Mesodermal cell (in vitro differentiated cells): ENCODE measurements around the gene PPIL4.

Experiments used
- H3K27ac ChIP-seq: 2 replicates; pipeline ENCODE4 v1.7.0; 2013; ENCODE audit warnings: mild to moderate bottlenecking, low read depth, low read length, moderate library complexity; ENCODE audit not compliant: severe bottlenecking
- H3K36me3 ChIP-seq: 2 replicates; pipeline ENCODE4 v1.7.1; 2013; ENCODE audit warnings: mild to moderate bottlenecking, low read length, moderate library complexity; ENCODE audit not compliant: control insufficient read depth, insufficient read depth
- H3K4me1 ChIP-seq: one replicate; pipeline ENCODE4 v1.7.1; 2013; ENCODE audit warnings: mild to moderate bottlenecking, low read length; ENCODE audit not compliant: insufficient read depth, control insufficient read depth, poor library complexity, severe bottlenecking
- H3K4me3 ChIP-seq: 2 replicates; pipeline ENCODE4 v1.7.0; 2013; ENCODE audit warnings: low read length, control low read depth, mild to moderate bottlenecking; ENCODE audit not compliant: insufficient read depth, poor library complexity, severe bottlenecking; ENCODE audit errors: extremely low read depth
- H3K9me3 ChIP-seq: 2 replicates; pipeline ENCODE4 v1.7.1; 2013; ENCODE audit warnings: mild to moderate bottlenecking, low read length, moderate library complexity; ENCODE audit not compliant: control insufficient read depth
- WGBS, 2 experiments: methylation state at CpG; one replicate each; pipeline ENCODE4 v1.1.5; 2013; ENCODE audit warnings: missing lambda C conversion rate in 2 of 2; ENCODE audit not compliant: insufficient coverage in 2 of 2; 5-methylcytosine and 5-hydroxymethylcytosine counted together

PPIL4 gene

GRCh38 chr6:149563928-149564325 is 18.1 kb upstream of the PPIL4 start:
- 81 to 84% methylated on average over 3 of the region's 3 CpGs for WGBS, 2 experiments
- no peak overlapping the region for H3K4me3 ChIP-seq
- H3K4me1 ChIP-seq, result no peaks in the 10 kb centered on the region
- H3K9me3 ChIP-seq, result no peaks in the 10 kb centered on the region
- no peak overlapping the region for H3K27ac ChIP-seq
- no peaks in the 10 kb centered on the region for H3K36me3 ChIP-seq

GRCh38 chr6:149563203-149563927 is 17.5 kb upstream of the PPIL4 start:
- no peaks in the 10 kb centered on the region for H3K4me1 ChIP-seq
- no peak overlapping the region for H3K4me3 ChIP-seq
- no peaks in the 10 kb centered on the region for H3K9me3 ChIP-seq
- no peaks in the 10 kb centered on the region for H3K36me3 ChIP-seq
- no peak overlapping the region for H3K27ac ChIP-seq
- WGBS, 2 experiments, result 71 to 82% methylated on average over 3 of the region's 5 CpGs

- H3K4me3 ChIP-seq, result no peak overlapping the region
- no peaks in the 10 kb centered on the region for H3K9me3 ChIP-seq
- H3K27ac ChIP-seq, result no peak overlapping the region
- H3K36me3 ChIP-seq, result no peaks in the 10 kb centered on the region
- no CpG with 5 or more reads among the region's 3 CpGs for WGBS, 2 experiments
- H3K4me1 ChIP-seq, result no peaks in the 10 kb centered on the region
Observed at GRCh38 chr6:149560736-149561135, 14.9 kb upstream of the PPIL4 start.

- Histone ChIP-seq H3K9me3 (no peaks in the 10 kb centered on the region), H3K4me1 (no peaks in the 10 kb centered on the region), H3K36me3 (no peaks in the 10 kb centered on the region), H3K4me3 (no peak overlapping the region), H3K27ac (no peak overlapping the region)
- WGBS, 2 experiments, result 70 to 82% methylated on average over 1 to 2 of the region's 2 CpGs
Observed at GRCh38 chr6:149559389-149559788, 13.5 kb upstream of the PPIL4 start.

GRCh38 chr6:149558029-149558428 is 12.2 kb upstream of the PPIL4 start:
- Histone ChIP-seq H3K36me3 (no peaks in the 10 kb centered on the region), H3K27ac (no peak overlapping the region), H3K9me3 (no peaks in the 10 kb centered on the region), H3K4me3 (no peak overlapping the region), H3K4me1 (no peaks in the 10 kb centered on the region)

- Histone ChIP-seq H3K4me1 (no peaks in the 10 kb centered on the region), H3K27ac (no peak overlapping the region), H3K36me3 (no peaks in the 10 kb centered on the region), H3K4me3 (no peak overlapping the region), H3K9me3 (no peaks in the 10 kb centered on the region)
- 79 to 83% methylated on average over 4 to 5 of the region's 5 CpGs for WGBS, 2 experiments
Observed at GRCh38 chr6:149551920-149552319, 6.1 kb upstream of the PPIL4 start.

GRCh38 chr6:149545258-149545753 is 537 bp downstream of the PPIL4 start:
- Histone ChIP-seq H3K27ac (peak overlapping the region; percentile 99), H3K9me3 (no peaks in the 10 kb centered on the region), H3K4me1 (no peaks in the 10 kb centered on the region), H3K36me3 (peaks cover 5% of the 10 kb centered on the region), H3K4me3 (peak overlapping the region; percentile 99)
- 0% methylated on average over 10 to 14 of the region's 16 CpGs for WGBS, 2 experiments

- peak overlapping the region; percentile 99 for H3K27ac ChIP-seq
- peak overlapping the region; percentile 99 for H3K4me3 ChIP-seq
- WGBS, 2 experiments, result 31 to 41% methylated on average over 7 to 8 of the region's 12 CpGs
- no peaks in the 10 kb centered on the region for H3K9me3 ChIP-seq
- no peaks in the 10 kb centered on the region for H3K4me1 ChIP-seq
- peaks cover 10% of the 10 kb centered on the region for H3K36me3 ChIP-seq
Observed at GRCh38 chr6:149544646-149545257, 1.1 kb downstream of the PPIL4 start.

- H3K9me3 ChIP-seq, result no peaks in the 10 kb centered on the region
- H3K4me3 ChIP-seq, result no peak overlapping the region
- no peak overlapping the region for H3K27ac ChIP-seq
- H3K36me3 ChIP-seq, result peaks cover 45% of the 10 kb centered on the region
- H3K4me1 ChIP-seq, result no peaks in the 10 kb centered on the region
- no CpG with 5 or more reads among the region's 2 CpGs for WGBS, 2 experiments
Observed at GRCh38 chr6:149541139-149541538, 4.7 kb downstream of the PPIL4 start.

GRCh38 chr6:149534742-149535141 is 11.1 kb downstream of the PPIL4 start:
- H3K27ac ChIP-seq, result no peak overlapping the region
- no peaks in the 10 kb centered on the region for H3K4me1 ChIP-seq
- H3K9me3 ChIP-seq, result no peaks in the 10 kb centered on the region
- H3K4me3 ChIP-seq, result no peak overlapping the region
- no CpG with 5 or more reads among the region's 1 CpG for WGBS, 2 experiments
- H3K36me3 ChIP-seq, result peaks cover 89% of the 10 kb centered on the region

GRCh38 chr6:149529650-149530049 is 16.2 kb downstream of the PPIL4 start:
- H3K36me3 ChIP-seq, result peaks cover 73% of the 10 kb centered on the region
- WGBS, 2 experiments, result 96 to 98% methylated on average over 4 of the region's 5 CpGs

More at GRCh38 chr6:149529650-149530049, 16.2 kb downstream of the PPIL4 start:
- Histone ChIP-seq H3K4me3 (no peak overlapping the region), H3K27ac (no peak overlapping the region), H3K9me3 (no peaks in the 10 kb centered on the region), H3K4me1 (no peaks in the 10 kb centered on the region)
